Measurements from ENCODE around the gene PANX1.

PANX1 gene

GRCh38 chr11:94129512-94130297, 1.1 kb downstream of the PANX1 start:
- peak; percentile 10 for DNase-seq

- DNase-seq: no peak
Observed at GRCh38 chr11:94130298-94131046, 1.8 kb downstream of the PANX1 start.

GRCh38 chr11:94131047-94131717, 2.5 kb downstream of the PANX1 start:
- no peak for DNase-seq

GRCh38 chr11:94131718-94132115, 3.1 kb downstream of the PANX1 start:
- no peak for DNase-seq

DNA sequence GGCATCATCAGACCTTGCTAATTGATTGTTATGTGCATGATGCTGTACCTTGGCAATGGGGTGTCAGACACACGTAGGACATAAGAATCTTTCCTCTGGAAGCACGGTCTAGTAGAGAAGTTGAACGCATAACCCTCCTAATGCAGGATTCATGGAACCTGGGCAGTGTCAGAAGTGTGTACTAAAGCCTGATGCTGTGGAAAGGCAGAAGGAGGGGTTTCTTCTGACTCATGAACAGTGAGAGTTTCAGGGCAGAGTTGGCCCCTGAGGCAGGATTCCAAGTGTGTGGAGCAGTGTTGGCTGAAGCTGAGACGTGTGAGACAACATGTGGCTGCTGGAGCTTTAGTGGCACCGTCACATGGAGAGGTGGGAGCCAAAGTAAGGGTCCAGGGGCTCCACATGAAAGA, 3.5 kb downstream of the PANX1 start:
- DNase-seq: no peak

DNA sequence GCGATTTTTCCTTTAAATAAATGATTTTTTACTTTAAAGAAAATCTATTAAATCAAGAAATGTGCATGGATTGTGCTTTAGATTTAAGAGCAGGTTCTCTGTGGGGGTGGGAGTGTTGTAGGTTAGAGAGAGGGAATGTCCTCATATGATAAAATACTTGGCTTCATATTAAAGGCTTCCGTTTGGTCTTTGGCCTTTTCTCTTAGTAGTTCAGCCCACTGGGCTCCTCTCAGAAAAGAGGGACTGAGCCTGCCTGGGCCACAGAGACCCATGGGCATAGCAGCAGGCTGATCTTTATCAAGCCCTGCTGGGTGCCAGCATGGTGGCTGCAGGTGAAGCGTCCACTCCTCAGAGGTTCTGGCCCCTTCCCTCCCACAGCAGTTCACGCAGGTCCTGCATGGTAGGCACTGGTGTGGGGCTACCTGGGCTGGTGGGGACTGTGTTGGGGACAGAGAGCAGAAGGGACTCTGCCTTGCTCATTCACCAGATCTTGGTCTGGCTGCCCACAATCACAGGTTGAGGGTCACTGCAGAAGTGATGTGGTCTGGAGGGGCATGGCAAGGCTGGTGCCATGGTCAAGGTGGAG, 4.3 kb downstream of the PANX1 start:
- no peak for DNase-seq

DNA sequence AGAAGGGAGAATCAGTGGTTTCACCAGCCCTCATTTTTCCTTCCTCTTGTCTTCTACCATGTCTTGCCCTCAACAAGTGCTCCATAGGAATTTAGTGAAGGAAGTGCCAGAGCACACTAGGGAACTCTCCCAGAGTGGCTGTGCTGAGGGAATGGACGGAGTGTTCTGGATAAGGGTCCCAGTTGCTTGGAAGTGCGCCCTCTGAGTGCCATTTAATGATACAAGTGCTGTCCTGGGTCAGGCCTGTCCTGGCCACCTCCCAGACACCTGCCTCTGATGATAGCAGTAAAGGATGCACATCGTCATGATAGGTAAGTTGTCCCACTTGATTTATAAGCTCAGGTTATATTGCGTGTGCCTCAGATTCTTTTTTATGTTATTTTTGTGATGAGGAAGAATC, 5.1 kb downstream of the PANX1 start:
- no peak for DNase-seq

GRCh38 chr11:94134651-94135512, 6.2 kb downstream of the PANX1 start:
- no peak for DNase-seq

DNA sequence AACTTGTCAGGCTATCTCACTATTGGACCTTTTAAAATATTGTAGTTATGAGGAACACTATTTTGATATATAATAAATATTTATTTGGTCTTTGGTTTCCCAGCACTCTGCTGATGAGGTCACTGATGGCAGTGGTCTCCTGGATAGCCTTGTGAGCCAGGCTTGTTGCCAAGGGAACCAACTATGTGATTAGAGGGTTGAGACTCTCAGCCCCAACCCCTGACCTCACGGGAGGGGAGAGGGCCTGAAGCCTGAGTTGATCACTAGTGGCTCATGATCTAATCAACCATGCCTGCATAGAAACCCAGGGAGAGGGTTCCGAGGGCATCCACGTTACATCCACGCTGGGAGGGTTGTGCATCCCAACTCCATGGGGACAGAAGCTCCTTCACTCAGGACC, 10.8 kb downstream of the PANX1 start:
- DNase-seq: no peak

- DNase-seq: no peak
Observed at GRCh38 chr11:94140154-94140655, 11.6 kb downstream of the PANX1 start.

DNA sequence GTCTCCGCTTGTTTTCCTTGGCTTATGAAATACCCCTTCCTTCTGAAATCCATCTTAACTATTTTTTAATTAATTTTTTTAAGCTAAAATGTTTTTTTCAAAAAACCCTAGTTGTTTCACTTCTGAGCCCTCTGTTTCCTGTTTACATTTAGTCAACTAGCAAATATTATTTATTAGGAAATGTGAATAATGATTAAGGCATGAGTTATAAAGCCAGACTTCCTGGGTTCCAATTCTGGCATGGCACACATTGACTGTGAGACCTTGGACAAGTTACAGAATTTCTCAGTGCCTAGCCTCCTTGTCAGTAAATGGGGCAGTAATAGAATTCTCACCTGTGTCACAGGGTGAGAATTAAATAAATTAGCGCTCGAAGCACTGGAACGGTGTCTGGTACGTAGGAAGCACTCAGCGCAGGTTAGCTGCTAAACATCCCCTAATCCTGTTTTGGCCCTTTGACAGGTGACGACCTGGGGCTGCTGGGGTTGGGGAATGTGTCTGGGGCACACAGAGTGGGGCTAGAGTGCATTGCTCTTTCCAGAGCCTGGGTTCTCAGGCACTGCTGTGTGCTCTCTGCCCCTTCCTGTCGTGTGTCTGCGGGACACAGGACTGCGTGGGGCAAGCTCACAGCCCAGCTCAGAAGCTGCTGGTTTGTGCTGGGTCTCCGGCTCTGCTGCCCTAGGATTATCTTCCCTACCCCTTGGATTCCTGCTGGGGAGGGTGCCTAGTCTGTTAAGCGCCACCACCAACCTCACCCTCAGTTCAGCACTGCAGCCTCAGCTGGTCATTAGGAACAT, 13.1 kb downstream of the PANX1 start:
- DNase-seq: no peak

- DNase-seq: no peak
Observed at GRCh38 chr11:94142308-94143281, 14.0 kb downstream of the PANX1 start.

GRCh38 chr11:94144216-94144615, 15.6 kb downstream of the PANX1 start:
- DNase-seq: no peak

DNA sequence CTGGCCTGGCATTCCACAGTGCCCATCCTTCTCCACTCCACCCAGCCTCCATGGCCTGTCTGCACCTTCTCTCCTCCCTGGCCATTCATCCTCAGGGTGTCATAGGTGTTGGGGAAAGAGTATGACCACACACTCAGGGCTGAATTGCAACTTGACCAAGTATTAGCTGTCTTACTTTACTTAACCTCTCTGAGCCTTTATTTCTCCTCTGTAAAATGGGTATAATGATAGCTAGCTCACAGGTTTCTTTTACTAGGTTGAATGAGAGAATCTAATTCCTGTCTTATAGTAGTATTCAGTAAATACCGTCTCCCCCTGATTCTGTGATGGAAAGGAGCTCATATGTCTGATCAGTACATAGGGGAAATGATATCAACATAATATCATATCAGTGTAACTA, 16.0 kb downstream of the PANX1 start:
- DNase-seq: no peak

DNA sequence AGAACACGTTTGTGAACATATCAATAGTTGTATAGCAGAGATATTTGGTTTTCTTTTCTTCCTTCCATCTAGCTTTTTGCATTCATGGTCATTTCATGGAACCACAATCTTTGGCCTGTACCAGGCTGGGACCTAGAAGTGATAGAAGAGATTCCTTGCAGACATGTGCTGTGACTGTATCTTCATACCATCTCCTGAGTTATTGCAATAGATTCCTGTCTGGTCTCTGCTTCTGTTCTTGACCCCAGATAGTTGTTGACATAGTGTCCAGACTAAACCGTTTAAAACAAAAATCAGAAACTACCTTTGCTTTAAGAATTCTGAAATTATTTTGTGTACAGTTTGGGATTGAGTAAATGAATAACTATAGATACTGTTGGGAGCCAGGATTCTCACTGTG, 16.8 kb downstream of the PANX1 start:
- DNase-seq: no peak

DNA sequence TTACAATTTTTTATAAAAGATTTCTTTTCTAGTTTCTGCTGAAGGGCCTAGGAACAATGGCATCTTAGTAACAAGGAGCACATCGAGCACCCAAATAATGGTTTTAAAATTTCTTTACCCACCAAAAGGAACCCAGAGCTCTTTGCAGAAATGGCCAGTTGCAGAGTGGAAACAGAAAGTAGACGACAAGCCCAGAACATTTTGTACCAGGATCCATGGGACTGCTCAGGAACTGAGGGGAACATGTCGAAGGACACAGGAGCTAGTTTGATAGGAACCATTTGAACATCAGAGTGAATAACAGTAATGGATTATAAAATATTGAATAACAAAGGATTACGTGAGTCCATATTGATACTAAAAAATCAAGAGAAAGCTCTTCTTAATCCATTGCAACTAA, 17.3 kb downstream of the PANX1 start:
- DNase-seq: no peak

GRCh38 chr11:94147433-94147845, 18.8 kb downstream of the PANX1 start:
- no peak for DNase-seq

DNA sequence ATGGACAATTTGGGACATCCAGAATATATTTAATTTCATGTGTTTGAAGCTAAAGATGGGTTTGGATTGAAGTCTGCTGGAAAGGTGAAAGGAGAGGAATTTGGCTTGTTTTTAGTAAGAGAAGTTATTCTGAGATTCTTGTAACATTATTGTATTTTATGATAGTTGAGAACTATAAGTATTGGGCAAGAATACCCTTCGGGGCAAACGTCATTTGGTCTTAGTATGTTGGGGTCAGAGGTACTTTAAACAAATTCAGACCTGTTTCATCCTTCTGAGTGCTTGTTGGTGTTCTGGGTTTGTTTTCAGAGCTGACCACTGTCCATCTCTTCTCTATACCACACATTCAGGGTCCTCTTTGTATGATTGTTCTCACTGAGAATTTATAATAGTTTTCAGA, 19.5 kb downstream of the PANX1 start:
- no peak for DNase-seq

DNA sequence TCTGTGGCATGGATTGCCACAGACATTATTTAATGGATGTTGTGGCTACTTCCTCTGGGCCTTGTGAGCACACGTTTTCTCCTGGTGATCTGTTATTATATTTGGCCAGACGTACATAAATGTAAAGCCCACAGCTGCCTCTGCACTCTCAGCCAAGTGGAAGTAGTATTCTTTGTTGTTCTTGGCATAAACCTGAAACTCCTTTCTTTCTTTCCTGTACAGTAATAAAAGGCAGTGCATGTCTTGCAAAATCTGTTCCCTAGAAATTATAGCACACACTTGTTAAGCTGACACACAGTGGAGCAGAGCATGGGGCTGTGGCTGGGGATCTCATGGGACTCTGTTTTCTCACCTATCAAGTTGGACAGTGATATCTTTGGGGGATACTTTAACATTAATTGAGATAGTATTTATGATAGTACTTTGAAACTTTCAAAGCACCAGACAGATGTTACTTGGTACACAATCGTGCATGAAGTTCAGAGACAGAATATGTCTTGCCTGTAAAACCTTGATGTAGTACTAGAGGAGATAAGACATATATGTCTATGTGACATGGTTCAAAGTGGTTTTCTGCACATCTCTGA, 20.9 kb downstream of the PANX1 start:
- DNase-seq: no peak

DNA sequence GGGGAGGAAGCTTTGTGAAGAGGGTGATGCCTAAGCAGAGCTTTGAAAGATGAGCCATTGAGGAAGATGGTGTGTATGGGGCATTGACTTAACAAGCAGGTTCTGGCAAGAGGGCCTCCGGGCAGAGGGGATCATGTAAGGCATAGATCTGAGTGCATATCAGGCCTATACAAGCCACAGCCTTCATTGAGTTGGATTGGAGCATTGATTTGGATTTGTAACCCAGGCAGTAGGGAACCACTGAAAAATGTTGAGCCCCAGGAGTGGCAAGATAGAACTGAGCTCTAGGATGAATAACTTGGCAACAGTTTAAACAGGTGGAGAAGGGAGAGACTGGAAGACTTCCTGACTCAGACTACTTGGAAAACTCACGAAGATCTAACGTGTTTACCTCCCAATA, 21.4 kb downstream of the PANX1 start:
- DNase-seq: no peak

All from activated effector memory CD4-positive, alpha-beta T cell treated with Interleukin-2 at 50 U/mL for 16 hours (primary cell).